G401.6 (cell line): ENCODE results near the gene PIK3IP1.

Experiments
- FAIRE-seq: peaks from 2 replicates; lab custom pipeline; 2012; peaks lifted over from hg19 to GRCh38; lab: Jason Lieb, UNC

Gene PIK3IP1

DNA sequence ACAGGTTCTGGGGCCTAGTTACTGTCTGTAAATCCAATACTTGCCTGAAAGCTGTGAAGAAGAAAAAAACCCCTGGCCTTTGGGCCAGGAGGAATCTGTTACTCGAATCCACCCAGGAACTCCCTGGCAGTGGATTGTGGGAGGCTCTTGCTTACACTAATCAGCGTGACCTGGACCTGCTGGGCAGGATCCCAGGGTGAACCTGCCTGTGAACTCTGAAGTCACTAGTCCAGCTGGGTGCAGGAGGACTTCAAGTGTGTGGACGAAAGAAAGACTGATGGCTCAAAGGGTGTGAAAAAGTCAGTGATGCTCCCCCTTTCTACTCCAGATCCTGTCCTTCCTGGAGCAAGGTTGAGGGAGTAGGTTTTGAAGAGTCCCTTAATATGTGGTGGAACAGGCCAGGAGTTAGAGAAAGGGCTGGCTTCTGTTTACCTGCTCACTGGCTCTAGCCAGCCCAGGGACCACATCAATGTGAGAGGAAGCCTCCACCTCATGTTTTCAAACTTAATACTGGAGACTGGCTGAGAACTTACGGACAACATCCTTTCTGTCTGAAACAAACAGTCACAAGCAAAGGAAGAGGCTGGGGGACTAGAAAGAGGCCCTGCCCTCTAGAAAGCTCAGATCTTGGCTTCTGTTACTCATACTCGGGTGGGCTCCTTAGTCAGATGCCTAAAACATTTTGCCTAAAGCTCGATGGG, 13.5 kb downstream of the PIK3IP1 start:
- no peak for FAIRE-seq

DNA sequence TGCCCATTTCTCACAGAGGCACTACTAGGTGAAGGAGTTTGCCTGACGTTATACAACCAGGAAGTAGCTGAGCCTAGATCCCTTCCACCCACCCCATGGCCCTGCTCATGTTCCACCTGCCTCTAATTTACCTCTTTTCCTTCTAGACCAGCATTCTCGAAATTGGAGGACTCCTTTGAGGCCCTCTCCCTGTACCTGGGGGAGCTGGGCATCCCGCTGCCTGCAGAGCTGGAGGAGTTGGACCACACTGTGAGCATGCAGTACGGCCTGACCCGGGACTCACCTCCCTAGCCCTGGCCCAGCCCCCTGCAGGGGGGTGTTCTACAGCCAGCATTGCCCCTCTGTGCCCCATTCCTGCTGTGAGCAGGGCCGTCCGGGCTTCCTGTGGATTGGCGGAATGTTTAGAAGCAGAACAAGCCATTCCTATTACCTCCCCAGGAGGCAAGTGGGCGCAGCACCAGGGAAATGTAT, 14.1 kb downstream of the PIK3IP1 start:
- FAIRE-seq: no peak

DNA sequence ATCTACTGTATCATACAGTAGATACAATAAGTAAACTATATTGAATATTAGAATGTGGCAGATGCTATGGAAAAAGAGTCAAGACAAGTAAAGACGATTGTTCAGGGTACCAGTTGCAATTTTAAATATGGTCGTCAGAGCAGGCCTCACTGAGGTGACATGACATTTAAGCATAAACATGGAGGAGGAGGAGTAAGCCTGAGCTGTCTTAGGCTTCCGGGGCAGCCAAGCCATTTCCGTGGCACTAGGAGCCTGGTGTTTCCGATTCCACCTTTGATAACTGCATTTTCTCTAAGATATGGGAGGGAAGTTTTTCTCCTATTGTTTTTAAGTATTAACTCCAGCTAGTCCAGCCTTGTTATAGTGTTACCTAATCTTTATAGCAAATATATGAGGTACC, 14.5 kb downstream of the PIK3IP1 start:
- FAIRE-seq: no peak

DNA sequence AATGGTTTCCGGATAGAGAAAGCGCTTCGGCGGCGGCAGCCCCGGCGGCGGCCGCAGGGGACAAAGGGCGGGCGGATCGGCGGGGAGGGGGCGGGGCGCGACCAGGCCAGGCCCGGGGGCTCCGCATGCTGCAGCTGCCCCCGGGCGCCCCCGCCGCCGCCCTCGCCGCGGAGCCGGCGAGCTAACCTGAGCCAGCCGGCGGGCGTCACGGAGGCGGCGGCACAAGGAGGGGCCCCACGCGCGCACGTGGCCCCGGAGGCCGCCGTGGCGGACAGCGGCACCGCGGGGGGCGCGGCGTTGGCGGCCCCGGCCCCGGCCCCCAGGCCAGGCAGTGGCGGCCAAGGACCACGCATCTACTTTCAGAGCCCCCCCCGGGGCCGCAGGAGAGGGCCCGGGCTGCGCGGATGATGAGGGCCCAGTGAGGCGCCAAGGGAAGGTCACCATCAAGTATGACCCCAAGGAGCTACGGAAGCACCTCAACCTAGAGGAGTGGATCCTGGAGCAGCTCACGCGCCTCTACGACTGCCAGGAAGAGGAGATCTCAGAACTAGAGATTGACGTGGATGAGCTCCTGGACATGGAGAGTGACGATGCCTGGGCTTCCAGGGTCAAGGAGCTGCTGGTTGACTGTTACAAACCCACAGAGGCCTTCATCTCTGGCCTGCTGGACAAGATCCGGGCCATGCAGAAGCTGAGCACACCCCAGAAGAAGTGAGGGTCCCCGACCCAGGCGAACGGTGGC, 15.7 kb downstream of the PIK3IP1 start:
- no peak for FAIRE-seq

DNA sequence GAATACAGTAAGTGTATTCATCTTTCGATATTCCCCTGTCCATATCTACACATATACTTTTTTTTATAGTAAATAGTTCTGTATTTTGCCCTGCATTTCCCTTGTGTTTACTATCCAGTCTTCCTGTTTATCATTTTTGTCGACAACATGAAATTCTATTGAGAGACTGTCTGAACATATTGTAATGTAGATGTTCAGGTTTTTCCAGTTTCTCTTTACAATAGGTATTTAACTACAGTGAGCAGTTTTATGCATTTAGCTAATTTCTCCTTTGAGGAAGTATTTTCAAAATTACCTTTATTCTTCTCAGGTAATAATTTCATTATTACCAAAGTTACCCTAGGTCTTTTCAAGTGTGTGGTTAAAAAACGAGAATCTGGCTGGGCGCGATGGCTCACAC, 16.7 kb downstream of the PIK3IP1 start:
- FAIRE-seq: no peak

DNA sequence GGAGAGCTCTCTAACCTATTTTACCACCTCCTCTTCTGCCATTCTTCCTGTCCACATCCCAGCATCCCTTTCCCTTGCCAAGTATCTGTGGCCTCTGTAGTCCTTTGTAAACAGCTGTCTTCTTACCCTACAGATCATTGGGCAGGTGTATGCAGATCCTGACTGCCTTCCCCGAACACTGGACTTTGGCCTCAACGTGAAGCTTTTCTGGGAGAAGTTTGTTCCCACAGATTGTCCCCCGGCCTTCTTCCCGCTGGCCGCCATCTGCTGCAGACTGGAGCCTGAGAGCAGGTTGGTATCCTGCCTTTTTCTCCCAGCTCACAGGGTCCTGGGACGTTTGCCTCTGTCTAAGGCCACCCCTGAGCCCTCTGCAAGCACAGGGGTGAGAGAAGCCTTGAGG, 17.3 kb downstream of the PIK3IP1 start:
- FAIRE-seq: no peak

DNA sequence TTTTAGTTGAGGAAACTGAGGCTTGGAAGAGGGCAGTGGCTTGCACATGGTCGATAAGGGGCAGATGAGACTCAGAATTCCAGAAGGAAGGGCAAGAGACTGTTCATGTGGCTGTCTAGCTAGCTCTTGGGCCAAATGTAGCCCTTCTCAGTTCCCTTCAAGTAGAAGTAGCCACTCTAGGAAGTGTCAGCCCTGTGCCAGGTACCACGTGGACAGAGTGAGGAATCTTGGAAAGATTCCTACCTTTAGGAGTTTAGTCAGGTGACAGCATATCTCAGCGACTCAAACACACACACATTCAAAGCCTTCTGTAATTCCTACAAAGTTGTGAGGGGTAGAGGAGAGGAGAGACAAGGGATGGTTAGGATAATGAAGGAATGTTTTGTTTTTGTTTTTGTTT, 18.3 kb downstream of the PIK3IP1 start:
- FAIRE-seq: no peak

DNA sequence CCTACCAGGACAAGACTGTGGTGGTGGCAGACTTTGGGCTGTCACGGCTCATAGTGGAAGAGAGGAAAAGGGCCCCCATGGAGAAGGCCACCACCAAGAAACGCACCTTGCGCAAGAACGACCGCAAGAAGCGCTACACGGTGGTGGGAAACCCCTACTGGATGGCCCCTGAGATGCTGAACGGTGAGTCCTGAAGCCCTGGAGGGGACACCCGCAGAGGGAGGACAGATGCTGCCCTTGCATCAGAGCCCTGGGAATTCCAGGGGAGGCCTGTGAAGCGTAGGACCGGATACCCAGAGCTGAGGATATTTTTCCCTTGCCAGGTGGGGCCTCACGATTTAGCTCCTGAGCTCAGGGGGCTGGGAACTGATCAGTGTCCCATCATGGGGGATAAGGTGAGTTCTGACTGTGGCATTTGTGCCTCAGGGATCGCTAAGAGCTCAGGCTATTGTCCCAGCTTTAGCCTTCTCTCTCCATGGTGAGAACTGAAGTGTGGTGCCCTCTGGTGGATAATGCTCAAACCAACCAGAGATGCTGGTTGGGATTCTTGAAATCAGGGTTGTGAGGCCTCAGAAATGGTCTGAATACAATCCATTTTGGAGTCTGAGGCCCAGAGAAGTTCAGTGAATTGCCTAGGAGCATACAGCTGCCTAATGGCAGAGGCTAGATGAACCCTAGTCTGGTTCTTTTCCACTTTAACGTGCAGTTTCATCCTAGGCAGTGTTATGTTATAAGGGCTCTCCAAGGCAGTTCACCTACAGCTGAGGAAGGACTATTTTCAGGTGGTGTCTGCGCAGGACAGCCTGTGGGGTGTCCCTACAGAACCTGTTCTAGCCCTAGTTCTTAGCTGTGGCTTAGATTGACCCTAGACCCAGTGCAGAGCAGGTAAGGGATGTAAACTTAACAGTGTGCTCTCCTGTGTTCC, 19.5 kb downstream of the PIK3IP1 start:
- FAIRE-seq: peak; percentile 87

DNA sequence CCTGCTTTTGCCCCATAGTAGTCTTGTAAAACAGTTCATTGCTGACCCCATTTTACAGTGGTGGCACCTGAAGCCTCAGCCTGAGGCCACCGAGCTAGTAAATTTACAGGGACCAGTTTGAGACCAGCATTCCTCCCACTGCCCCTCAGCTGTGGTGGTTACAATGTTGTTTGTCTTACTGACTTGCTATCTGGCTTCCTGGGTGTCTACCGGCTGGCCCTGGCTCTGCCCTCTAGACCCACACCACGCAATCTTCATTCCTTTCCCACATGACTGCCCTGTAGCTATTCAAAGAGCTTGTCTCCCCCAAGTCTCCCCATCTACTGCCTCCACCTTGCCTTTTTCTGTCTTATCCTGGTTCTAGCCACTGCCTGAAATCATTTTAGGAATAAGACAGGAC, 20.8 kb downstream of the PIK3IP1 start:
- no peak for FAIRE-seq

DNA sequence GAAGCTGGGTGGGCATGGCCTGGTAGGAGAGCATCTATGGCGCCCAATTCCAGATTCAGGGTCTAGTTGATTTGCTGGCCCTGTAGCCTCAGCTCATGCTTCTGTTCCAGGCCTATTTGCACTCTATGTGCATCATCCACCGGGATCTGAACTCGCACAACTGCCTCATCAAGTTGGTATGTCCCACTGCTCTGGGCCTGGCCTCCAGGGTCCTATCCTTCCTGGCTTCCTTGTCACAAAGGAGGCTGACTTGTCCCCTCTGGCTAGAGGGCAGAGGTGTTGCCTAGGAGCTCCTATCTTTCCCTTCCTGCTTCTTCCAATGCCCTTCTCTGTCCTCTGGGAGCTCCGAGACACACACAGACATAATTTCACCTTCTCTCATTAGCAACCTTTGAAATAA, 21.3 kb downstream of the PIK3IP1 start:
- FAIRE-seq: no peak

DNA sequence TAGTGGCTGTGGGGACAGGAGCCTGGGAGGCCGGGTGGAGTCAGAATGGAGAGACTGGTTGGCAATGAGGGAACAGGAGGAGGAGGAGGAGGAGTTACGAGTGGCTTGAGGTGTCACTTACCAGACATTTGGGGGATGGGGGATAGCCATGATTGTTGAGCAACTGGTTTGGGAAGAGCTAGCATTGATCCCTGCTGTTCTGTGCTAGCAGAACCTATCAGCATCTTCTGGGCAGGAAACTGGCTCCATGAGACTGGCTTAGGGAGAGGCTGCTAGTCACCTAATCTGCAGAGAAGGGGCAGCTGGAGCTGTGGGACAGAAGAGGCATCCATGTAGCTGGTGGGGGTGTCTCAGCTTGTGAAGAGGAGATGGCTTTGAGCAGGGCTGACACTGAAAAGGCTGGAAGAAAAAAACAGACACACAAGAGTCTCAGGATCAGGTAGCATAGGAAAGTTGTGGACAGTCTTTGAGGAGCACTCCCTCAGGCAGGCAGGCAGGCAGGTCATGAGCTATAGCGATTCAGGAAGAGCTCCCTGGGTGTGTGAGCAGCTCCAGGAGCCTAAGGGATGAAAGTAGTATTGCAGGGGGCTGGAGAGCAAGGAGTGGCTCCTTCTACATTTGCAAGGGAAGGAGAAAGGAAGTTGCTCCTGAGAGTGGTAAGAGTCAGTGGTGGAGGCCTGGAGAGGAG, 22.3 kb downstream of the PIK3IP1 start:
- no peak for FAIRE-seq

DNA sequence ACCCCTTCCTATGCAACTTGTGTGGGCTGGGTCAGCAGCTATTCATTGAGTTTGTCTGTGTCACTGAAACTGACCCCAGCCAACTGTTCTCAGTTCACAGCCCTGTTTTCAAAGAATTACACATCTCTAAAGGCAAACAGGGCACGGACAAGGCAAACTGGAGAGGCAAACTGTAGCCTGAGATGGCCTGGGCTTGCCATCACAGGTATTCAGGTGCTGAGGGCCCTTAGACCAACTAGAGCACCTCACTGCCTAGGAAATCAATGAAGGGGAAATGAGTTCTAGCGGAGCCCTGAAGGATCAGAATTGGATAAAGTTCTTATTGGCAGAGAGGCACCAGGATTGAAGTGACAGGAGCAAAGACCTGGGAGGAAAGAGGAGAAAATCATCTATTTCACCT, 24.0 kb downstream of the PIK3IP1 start:
- no peak for FAIRE-seq

DNA sequence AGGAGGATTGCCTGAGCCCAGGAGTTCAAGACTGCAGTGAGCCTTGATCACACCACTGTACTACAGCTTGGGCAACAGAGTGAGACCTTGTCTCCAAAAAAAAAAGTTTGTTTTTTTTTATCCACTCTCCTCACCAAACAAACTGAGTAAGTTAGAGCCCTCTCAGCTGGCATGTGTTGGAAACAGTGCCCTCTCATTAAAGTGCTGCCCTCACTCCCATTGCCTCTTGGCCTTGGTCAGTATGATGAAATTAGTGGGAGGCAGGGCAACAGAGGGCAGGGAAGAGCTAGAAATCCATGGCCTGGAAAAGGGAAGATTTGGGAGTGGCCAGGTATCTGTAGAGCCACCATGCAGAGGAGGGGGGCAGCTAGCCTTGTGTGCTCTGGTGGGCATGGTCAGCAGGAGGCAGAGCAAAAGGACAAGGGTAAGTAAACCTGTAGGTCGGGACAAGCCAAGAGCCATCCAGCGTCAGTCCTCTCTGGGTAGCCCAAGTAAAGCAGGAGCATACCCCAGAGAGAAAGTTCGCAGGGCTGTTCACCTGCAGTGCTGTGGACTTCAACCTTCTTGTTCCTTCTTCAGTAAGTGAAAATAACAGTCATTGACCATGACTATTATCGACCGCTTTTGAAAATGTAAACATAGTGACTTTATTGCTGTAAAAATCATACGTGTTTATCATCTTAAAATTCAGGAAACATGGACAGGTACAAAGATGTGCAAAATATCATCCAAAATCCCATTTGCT, 28.2 kb downstream of the PIK3IP1 start:
- no peak for FAIRE-seq

DNA sequence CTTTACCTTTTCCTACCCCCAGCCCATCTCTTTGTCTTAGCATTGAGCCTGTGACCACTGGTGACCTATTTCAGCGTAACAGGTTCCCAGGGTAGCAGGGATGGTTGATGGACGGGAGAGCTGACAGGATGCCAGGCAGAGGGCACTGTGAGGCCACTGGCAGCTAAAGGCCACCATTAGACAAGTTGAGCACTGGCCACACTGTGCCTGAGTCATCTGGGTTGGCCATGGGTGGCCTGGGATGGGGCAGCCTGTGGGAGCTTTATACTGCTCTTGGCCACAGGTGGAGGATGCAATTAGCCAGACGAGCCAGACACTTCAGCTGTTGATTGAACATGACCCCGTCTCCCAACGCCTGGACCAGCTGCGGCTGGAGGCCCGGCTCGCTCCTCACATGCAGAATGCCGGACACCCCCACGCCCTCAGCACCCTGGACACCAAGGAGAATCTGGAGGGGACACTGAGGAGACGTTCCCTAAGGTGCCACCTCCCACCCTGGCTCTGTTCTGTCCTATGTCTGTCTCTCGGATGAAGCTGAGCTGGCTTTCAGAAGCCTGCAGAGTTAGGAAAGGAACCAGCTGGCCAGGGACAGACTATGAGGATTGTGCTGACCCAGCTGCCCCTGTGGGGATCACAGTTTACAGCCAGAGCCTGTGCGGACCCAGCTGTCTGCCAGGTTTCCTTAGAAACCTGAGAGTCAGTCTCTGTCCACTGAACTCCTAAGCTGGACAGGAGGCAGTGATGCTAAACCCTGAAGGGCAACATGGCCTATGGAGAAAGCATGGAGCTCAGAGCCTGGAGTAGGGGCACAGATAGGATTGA, 29.8 kb downstream of the PIK3IP1 start:
- FAIRE-seq: no peak

DNA sequence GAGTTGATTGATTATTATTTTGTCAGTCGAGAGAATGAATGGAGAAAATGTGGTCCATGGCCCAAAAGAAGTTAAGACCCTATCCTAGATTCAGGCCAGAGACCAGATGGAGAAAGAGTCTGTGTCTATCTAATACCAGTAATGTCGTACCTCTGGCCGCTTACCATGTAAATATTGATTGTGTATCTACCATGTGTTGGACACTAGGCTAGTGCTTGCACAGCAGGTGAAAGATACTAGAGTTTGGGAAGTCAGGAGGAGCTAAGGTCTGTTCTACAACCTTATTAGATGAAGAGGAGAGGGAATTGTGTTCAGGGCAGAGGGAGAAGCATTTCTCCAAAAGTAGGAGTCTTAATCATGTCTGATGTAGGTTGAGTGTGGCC, 31.8 kb downstream of the PIK3IP1 start:
- no peak for FAIRE-seq

DNA sequence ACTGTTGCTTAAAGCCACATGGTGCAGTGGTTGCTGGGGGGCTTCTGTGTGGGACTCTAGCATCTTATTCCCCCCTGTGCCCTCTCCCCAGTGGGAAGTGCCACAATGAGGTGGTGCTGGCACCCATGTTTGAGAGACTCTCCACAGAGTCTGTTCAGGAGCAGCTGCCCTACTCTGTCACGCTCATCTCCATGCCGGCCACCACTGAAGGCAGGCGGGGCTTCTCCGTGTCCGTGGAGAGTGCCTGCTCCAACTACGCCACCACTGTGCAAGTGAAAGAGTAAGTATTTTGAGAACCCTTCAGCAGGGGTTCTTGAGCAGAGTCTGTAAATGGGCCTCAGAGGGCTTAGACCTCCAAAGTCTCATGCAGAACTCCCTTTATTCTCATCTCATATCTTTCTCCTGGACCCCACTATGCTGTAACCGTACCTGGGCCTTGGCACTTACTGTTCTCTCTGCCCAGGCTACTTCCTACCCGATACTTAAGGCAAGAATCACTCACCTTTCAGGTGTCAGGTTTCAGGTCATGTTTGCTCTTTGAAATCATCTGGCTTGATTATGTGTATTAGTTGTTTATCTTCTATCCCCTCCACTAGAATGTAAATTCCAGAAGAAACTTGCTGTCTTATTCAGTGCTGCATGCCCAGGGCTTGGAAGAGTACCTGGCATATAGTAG, 32.4 kb downstream of the PIK3IP1 start:
- no peak for FAIRE-seq

DNA sequence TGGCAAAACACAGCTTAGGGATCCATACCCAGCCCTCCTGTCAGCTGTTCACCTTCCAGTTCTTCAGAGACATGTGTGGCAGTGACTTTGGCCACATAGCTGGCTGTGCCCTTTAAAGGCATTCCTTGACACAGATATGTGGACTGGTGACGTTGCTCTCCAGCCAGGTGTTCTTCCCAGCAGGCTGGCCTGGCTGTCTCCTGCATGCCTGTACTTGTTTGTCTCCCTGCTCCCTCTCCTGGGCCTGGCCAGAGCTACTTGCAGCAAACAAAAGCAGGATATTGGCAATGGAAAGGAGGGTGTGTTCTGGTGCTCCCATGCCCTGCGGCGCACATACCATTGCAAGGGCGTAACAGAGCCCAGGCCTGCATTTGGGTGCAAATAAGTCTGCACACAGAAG, 38.3 kb downstream of the PIK3IP1 start:
- no peak for FAIRE-seq

DNA sequence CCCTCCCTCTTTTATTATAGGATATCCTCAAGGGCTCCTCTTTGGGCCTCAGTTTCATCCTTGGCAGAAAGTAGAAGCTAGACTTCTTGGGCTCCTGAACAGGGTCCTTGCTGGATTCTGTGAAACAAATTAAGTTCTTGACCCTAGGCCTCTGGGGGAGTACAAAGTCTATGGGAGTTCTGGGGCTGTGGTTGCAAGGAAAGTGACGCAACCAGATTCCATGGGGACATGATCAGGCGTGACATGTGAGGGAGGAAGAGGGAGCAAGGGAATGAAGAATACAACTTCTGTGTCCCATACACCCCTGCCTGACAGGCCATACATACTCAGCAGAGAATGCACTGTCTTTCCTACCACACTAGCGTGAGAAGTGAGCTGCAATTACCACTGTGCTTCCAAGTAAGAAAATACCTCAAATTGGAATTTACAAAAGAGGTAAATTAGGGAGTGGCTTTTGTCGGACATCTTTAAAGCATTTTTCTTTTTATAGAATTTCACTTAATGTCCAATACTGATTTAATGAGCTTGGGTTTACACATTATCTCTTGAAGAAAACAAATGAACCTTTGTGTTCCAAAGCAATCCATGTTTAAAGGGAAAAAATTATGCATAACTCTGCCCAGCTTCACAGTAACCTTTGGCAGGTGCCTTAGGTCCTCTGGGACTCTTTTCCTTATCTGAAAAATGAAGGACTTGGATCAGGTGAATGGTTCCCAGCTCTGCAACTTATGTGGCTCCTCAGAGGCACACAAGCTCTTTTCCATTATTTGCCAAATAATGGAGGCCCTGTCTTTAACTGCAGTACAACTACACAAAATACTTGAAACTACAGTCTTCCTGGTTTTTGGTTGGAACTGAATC, 41.3 kb downstream of the PIK3IP1 start:
- FAIRE-seq: no peak
